Measurements from ENCODE around the gene RTKN2.

- TF ChIP-seq CTCF (IDR thresholded peaks at IDR 0.05), result no peak
- no peak for TF ChIP-seq POLR2A (IDR thresholded peaks at IDR 0.05)
Observed at GRCh38 chr10:62231371-62231770, 37.3 kb downstream of the RTKN2 start.

Measured in Peyer's patch (tissue), 4 donors.